ENCODE measurements around the gene SMCO2. TPM values are rescaled to one million over a fixed set of nuclear protein-coding genes. Genes with fewer than 3 reads are reported as not detected.

SMCO2 gene
- total RNA-seq, 1 experiment from 2014 or later, result 0.36 TPM

- no TSS peak for BruUV-seq (replicated peaks)
- Histone ChIP-seq H3K27ac (ENCODE audit: low read length) (no peak overlapping the region), H3K9me3 (ENCODE audit: control insufficient read depth, insufficient read depth, low read depth, low read length) (no peaks in the 10 kb centered on the region), H3K4me3 (ENCODE audit: low read depth in 2 of 2, low read length in 2 of 2) (no peak overlapping the region), H3K27me3 (ENCODE audit: control insufficient read depth, insufficient read depth, low read length) (no peaks in the 10 kb centered on the region; the same call in 1 of the 2 replicates), H3K4me1 (ENCODE audit: control insufficient read depth, insufficient read depth, low read length) (no peaks in the 10 kb centered on the region), H3K36me3 (ENCODE audit: control insufficient read depth, insufficient read depth, low read length) (no peaks in the 10 kb centered on the region)
- TF ChIP-seq POLR2AphosphoS5 (IDR thresholded peaks at IDR 0.05; ENCODE audit: low read depth, low read length) (no peak), REST (IDR thresholded peaks at IDR 0.05; ENCODE audit: insufficient read depth in 1 of 2, low read depth in 2 of 2, low read length in 1 of 2) (no peak), TCF7L2 (IDR thresholded peaks at IDR 0.05; ENCODE audit: low read depth, low read length) (no peak), SIN3A (IDR thresholded peaks at IDR 0.05; ENCODE audit: borderline replicate concordance, insufficient read depth, low read depth, low read length) (no peak), CTCF (IDR thresholded peaks at IDR 0.05) (no peak)
- intact Hi-C loops (cut with micrococcal nuclease; ENCODE audit: unreplicated experiment), result no loop called here
- DNase-seq (ENCODE audit: low read depth, low spot score), result no peak
- no peak for ATAC-seq
- CTCF ChIA-PET, result no interaction called here
- in situ Hi-C loops (cut with HindIII; ENCODE audit: low pct_unique_long_range_greater_than_20kb, low sequenced_read_pairs), result no loop called here
- POLR2A ChIA-PET, result no interaction called here
These were observed 71.0 kb downstream of the SMCO2 start for GRCh38 chr12:27517546-27517945.

- in situ Hi-C loops (cut with HindIII; ENCODE audit: low pct_unique_long_range_greater_than_20kb, low sequenced_read_pairs), result no loop called here
- CTCF ChIA-PET, result no interaction called here
- Histone ChIP-seq H3K9me3 (ENCODE audit: control insufficient read depth, insufficient read depth, low read depth, low read length) (no peaks in the 10 kb centered on the region), H3K4me3 (ENCODE audit: low read depth in 2 of 2, low read length in 2 of 2) (no peak overlapping the region), H3K27me3 (ENCODE audit: control insufficient read depth, insufficient read depth, low read length) (no peaks in the 10 kb centered on the region; the same call in 1 of the 2 replicates), H3K4me1 (ENCODE audit: control insufficient read depth, insufficient read depth, low read length) (peaks cover under 1% of the 10 kb centered on the region), H3K27ac (ENCODE audit: low read length) (no peak overlapping the region), H3K36me3 (ENCODE audit: control insufficient read depth, insufficient read depth, low read length) (no peaks in the 10 kb centered on the region)
- POLR2A ChIA-PET, result no interaction called here
- intact Hi-C loops (cut with micrococcal nuclease; ENCODE audit: unreplicated experiment), result no loop called here
- DNase-seq (ENCODE audit: low read depth, low spot score) (no peak), ATAC-seq (no peak)
- no TSS peak for BruUV-seq (replicated peaks)
- TF ChIP-seq REST (IDR thresholded peaks at IDR 0.05; ENCODE audit: insufficient read depth in 1 of 2, low read depth in 2 of 2, low read length in 1 of 2), result no peak
- no peak for TF ChIP-seq TCF7L2 (IDR thresholded peaks at IDR 0.05; ENCODE audit: low read depth, low read length)
- TF ChIP-seq POLR2AphosphoS5 (IDR thresholded peaks at IDR 0.05; ENCODE audit: low read depth, low read length), result no peak
- no peak for TF ChIP-seq CTCF (IDR thresholded peaks at IDR 0.05)
- no peak for TF ChIP-seq SIN3A (IDR thresholded peaks at IDR 0.05; ENCODE audit: borderline replicate concordance, insufficient read depth, low read depth, low read length)
These were observed 71.6 kb downstream of the SMCO2 start for GRCh38 chr12:27517961-27518665.

Measured in Panc1 (cell line).